ENCODE measurements around the gene C2CD3. TPM values are rescaled to one million over a fixed set of nuclear protein-coding genes. Genes with fewer than 3 reads are reported as not detected.

The C2CD3 gene
- total and polyA plus RNA-seq, 8 donors: 22.8 to 34.5 (median 27.5) TPM

DNA sequence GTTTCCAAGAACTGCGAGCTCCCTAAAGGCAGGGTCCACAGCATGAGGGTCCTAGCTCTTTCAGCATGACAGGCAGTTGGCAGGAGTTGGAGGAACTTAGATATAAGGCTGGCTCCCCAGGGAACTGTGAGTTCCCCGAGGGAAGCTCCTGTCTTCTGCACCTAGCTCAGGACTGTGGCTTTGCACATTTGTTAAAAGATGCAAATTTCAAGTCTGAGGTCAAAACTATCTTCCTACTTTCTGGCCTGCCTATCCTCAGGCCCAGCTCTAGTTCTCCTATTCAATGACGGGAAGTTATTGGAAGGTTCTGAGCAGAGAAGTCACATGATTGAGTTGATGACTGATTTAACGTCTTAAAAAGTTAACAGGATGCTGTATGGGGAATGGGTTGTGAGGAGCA, 150.3 kb downstream of the C2CD3 start:
- Histone ChIP-seq H3K9me3 (no peaks in the 10 kb centered on the region), H3K4me3 (no peak overlapping the region), H3K36me3 (peaks cover 0 to 20% of the 10 kb centered on the region in 2 donors), H3K4me1 (peaks cover 11 to 67% of the 10 kb centered on the region in 2 donors), H3K27me3 (no peaks in the 10 kb centered on the region), H3K27ac (peak overlapping the region; percentile 78 to 89)
- TF ChIP-seq, protein P1, sequence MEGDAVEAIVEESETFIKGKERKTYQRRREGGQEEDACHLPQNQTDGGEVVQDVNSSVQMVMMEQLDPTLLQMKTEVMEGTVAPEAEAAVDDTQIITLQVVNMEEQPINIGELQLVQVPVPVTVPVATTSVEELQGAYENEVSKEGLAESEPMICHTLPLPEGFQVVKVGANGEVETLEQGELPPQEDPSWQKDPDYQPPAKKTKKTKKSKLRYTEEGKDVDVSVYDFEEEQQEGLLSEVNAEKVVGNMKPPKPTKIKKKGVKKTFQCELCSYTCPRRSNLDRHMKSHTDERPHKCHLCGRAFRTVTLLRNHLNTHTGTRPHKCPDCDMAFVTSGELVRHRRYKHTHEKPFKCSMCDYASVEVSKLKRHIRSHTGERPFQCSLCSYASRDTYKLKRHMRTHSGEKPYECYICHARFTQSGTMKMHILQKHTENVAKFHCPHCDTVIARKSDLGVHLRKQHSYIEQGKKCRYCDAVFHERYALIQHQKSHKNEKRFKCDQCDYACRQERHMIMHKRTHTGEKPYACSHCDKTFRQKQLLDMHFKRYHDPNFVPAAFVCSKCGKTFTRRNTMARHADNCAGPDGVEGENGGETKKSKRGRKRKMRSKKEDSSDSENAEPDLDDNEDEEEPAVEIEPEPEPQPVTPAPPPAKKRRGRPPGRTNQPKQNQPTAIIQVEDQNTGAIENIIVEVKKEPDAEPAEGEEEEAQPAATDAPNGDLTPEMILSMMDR (IDR thresholded peaks at IDR 0.05): no peak
- DNase-seq: no peak
- no peak for ATAC-seq
- intact Hi-C loops (cut with DNase I): no loop called here

DNA sequence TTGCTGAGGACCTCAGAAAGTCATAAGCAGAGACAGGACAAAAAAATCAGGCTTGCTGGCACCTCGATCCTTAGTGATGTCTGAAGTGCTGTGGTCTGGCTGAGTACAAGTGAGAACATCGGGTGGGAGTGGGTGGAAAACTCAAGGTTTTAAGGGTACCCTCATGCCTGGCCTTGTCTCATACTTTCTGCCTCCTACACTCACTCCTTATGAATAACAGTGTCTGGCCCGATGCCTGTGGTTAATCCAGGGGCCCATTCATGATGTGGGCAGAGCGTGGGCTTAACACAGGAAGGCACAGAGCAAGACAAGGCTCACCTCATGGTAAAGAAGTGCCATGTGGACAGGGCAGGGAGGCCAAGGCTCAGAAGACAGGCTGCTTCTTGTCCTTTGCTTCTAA, 150.9 kb downstream of the C2CD3 start:
- H3K36me3 ChIP-seq: peaks cover 0 to 20% of the 10 kb centered on the region in 2 donors
- H3K27me3 ChIP-seq: no peaks in the 10 kb centered on the region
- TF ChIP-seq, protein P1 (IDR thresholded peaks at IDR 0.05): no peak
- intact Hi-C loops (cut with DNase I): no loop called here
- H3K4me1 ChIP-seq: peaks cover 11 to 63% of the 10 kb centered on the region in 2 donors
- peak overlapping the region; percentile 78 to 89 for H3K27ac ChIP-seq
- no peak for DNase-seq
- H3K4me3 ChIP-seq: no peak overlapping the region
- H3K9me3 ChIP-seq: no peaks in the 10 kb centered on the region
- no peak for ATAC-seq

DNA sequence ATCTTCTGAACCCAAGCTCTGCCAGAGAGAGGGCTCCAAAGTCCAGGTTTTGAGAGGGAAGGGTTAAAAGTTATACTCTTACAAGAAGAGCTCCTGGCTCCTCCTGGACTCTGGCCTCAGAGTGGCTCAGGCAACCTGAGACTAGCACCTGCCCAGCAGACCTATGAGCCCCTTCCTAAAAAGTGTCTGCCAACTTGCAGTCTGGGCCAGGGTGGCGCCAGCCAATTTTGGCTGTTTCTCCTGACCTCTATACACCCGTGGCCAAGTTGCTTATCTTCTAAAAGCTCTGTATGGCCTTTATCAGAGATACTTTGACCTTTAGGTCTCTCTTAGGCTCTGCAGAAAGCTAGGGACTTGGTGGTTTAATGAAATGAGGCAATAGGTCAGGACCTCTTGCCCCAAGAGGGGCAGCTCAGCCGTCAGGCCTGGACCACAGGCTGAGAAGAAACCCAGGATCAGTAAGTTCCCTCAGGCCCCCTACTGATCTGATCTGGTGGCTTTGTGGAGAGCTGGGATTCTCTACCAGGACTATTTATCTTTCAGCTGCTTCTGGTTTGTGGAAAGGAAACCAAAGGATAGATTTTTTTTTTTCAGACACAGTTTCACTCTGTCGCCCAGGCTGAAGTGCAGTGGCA, 151.6 kb downstream of the C2CD3 start:
- Histone ChIP-seq H3K9me3 (no peaks in the 10 kb centered on the region), H3K27ac (peak overlapping the region; percentile 78 to 89), H3K4me1 (peaks cover 11 to 57% of the 10 kb centered on the region in 2 donors), H3K36me3 (peaks cover 0 to 20% of the 10 kb centered on the region in 2 donors), H3K4me3 (no peak overlapping the region), H3K27me3 (no peaks in the 10 kb centered on the region)
- peak; percentile 8 for ATAC-seq
- intact Hi-C loops (cut with DNase I): no loop called here
- no peak for DNase-seq
- TF ChIP-seq, protein P1 (IDR thresholded peaks at IDR 0.05): no peak

DNA sequence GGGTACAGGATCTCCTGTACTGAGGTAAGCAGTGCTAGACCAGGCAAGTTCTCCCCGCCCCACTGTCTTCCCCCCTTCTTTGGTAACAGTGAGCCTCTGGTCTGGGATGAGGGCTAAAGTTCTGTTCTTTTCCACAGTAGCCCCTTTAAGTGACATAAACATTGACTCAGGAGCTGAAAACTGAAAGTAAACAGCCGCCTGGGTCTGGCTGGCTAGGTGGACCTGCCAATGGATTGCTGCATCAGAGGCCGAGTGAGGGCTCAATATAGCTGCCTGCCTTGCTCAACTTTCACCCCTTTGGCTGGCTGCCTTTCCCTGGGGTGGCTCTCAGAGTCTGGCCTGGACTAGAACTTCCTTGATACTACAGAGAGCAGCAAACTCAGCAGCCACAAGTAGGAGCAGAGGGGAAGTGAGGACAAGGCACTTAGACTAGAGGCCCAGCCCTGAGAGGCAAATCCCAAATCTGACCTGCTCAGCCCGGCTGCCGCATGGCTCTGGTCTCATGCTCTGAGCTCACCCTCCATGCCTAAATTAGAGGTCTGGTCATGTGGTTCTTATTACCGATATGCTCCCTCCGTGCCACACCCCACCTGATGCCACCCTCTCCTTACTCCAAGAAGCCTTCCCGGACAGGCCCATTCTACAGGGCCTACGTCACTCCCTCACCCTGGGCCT, 152.3 kb downstream of the C2CD3 start:
- no peak overlapping the region for H3K4me3 ChIP-seq
- H3K9me3 ChIP-seq: no peaks in the 10 kb centered on the region
- intact Hi-C loops (cut with DNase I): no loop called here
- peak; percentile 87 for ATAC-seq
- TF ChIP-seq, protein P1 (IDR thresholded peaks at IDR 0.05): no peak
- H3K27me3 ChIP-seq: no peaks in the 10 kb centered on the region
- H3K36me3 ChIP-seq: peaks cover 0 to 20% of the 10 kb centered on the region in 2 donors
- peaks cover 11 to 55% of the 10 kb centered on the region in 2 donors for H3K4me1 ChIP-seq
- peak overlapping the region; percentile 78 to 89 for H3K27ac ChIP-seq
- peak; percentile 39 to 94 (median 88) for DNase-seq

DNA sequence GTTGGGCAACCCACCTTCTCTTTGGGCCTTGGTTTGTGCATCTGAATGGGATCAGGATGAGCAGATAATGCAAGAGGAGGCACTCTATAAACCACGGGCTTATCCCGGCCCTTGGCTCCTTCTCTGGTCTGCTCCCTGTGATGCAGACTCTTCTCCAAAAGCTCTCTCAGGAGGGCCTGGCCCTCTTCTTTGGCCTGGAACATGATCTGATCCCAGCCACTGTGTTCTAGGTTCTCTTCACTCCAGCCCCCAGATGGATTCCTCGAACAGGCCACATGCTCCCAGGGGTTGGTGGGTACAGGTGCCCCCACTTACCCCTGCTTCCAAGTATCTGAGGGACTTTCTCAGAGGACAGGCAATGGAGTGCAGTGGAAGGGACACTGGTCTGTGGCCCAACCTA, 153.2 kb downstream of the C2CD3 start:
- intact Hi-C loops (cut with DNase I): no loop called here
- Histone ChIP-seq H3K4me1 (peaks cover 11 to 51% of the 10 kb centered on the region in 2 donors), H3K27ac (peak overlapping the region; percentile 78 to 89), H3K27me3 (no peaks in the 10 kb centered on the region), H3K9me3 (no peaks in the 10 kb centered on the region), H3K4me3 (no peak overlapping the region), H3K36me3 (peaks cover 0 to 26% of the 10 kb centered on the region in 2 donors)
- ATAC-seq (no peak), DNase-seq (no peak)
- TF ChIP-seq, protein P1 (IDR thresholded peaks at IDR 0.05): no peak

Measured in left lung (tissue), 10 donors.